Measurements from ENCODE around the gene NKX3-2. TPM values are rescaled to one million over a fixed set of nuclear protein-coding genes. Genes with fewer than 3 reads are reported as not detected.

The NKX3-2 gene
- total RNA-seq, 1 experiment from 2014 or later = 1.4 TPM

GRCh38 chr4:13558881-13559280 is 14.6 kb upstream of the NKX3-2 start:
- no peaks in the 10 kb centered on the region for H3K27me3 ChIP-seq (ENCODE audit: insufficient read depth, low read length)
- ChIA-PET RAD21 (ENCODE audit: low non-redundant PET in 1 of 2, low total read pairs in 2 of 2, uncharacterized antibody in 2 of 2, unreplicated experiment in 2 of 2) (no interaction called here), POLR2A (no interaction called here), CTCF (no interaction called here)
- no peak for ATAC-seq
- no peak overlapping the region for H3K4me3 ChIP-seq (replicated peaks in 1 of 2; ENCODE audit: low read depth in 1 of 2, low read length in 2 of 2)
- no peak for TF ChIP-seq RAD21 (IDR thresholded peaks at IDR 0.05; ENCODE audit: low read depth)
- TF ChIP-seq ELF1 (IDR thresholded peaks at IDR 0.05; ENCODE audit: borderline replicate concordance, low read depth) = no peak
- TF ChIP-seq CEBPB (IDR thresholded peaks at IDR 0.05; ENCODE audit: low read depth) = no peak
- TF ChIP-seq MAX (IDR thresholded peaks at IDR 0.05) = no peak
- TF ChIP-seq EZH2phosphoT487 (IDR thresholded peaks at IDR 0.05; ENCODE audit: borderline replicate concordance) = no peak
- no peak for TF ChIP-seq JUND (IDR thresholded peaks at IDR 0.05)
- TF ChIP-seq CTCF (IDR thresholded peaks at IDR 0.05 in 2 of 3, conservative IDR thresholded peaks at IDR 0.05 in 1 of 3; ENCODE audit: borderline replicate concordance in 1 of 3, insufficient read depth in 1 of 3, low read depth in 2 of 3, low read length in 2 of 3) = no peak
- TF ChIP-seq SP1 (IDR thresholded peaks at IDR 0.05; ENCODE audit: low read depth) = no peak
- H3K36me3 ChIP-seq (ENCODE audit: control insufficient read depth in 1 of 2, insufficient read depth in 2 of 2, low read length in 2 of 2) = no peaks in the 10 kb centered on the region
- H3K4me1 ChIP-seq (ENCODE audit: control insufficient read depth in 1 of 2, insufficient read depth in 2 of 2, low read length in 2 of 2) = peaks cover 2 to 7% of the 10 kb centered on the region in 2 experiments; a peak in 1 of 4 replicates
- H4K20me1 ChIP-seq (ENCODE audit: insufficient read depth) = no peaks in the 10 kb centered on the region
- intact Hi-C loops (cut with micrococcal nuclease) = no loop called here
- H3K9ac ChIP-seq (ENCODE audit: low read length) = no peak overlapping the region
- H3K79me2 ChIP-seq (ENCODE audit: insufficient read depth, low read length) = no peaks in the 10 kb centered on the region
- no peaks in the 10 kb centered on the region for H3K9me2 ChIP-seq (ENCODE audit: insufficient read depth)
- BruUV-seq (replicated peaks) = no TSS peak
- no peaks in the 10 kb centered on the region for H3K9me3 ChIP-seq (ENCODE audit: control insufficient read depth in 1 of 2, insufficient read depth in 1 of 2, low read depth in 1 of 2, low read length in 2 of 2)
- 0 out of 2 replicates have a peak overlapping the region, but pooled peaks have one; percentile 10 for H3K4me2 ChIP-seq (ENCODE audit: low read length)
- no peak for DNase-seq (ENCODE audit: low read depth, low spot score)
- no peak overlapping the region for H2AFZ ChIP-seq (ENCODE audit: low read depth, low read length, poor library complexity, severe bottlenecking)
- H3K27ac ChIP-seq (ENCODE audit: low read depth, low read length) = no peak overlapping the region

GRCh38 chr4:13555325-13555724 is 11.0 kb upstream of the NKX3-2 start:
- no peak overlapping the region for H3K9ac ChIP-seq (ENCODE audit: low read length)
- ATAC-seq = no peak
- TF ChIP-seq CEBPB (IDR thresholded peaks at IDR 0.05; ENCODE audit: low read depth) (no peak), POLR2AphosphoS5 (IDR thresholded peaks at IDR 0.05; ENCODE audit: low read depth, low read length) (no peak), EZH2 (IDR thresholded peaks at IDR 0.05) (no peak), CBX3 (IDR thresholded peaks at IDR 0.05; ENCODE audit: low read depth) (no peak), ZBTB33 (IDR thresholded peaks at IDR 0.05; ENCODE audit: extremely low read depth, insufficient replicate concordance, low read length) (no peak), EZH2phosphoT487 (IDR thresholded peaks at IDR 0.05; ENCODE audit: borderline replicate concordance) (no peak), SP1 (IDR thresholded peaks at IDR 0.05; ENCODE audit: low read depth) (no peak), TCF7L2 (IDR thresholded peaks at IDR 0.05; ENCODE audit: borderline replicate concordance, extremely low read depth, insufficient read depth, insufficient read length) (no peak), SRF (IDR thresholded peaks at IDR 0.05; ENCODE audit: low read depth) (no peak), CTCF (IDR thresholded peaks at IDR 0.05 in 2 of 3, conservative IDR thresholded peaks at IDR 0.05 in 1 of 3; ENCODE audit: borderline replicate concordance in 1 of 3, insufficient read depth in 1 of 3, low read depth in 2 of 3, low read length in 2 of 3) (no peak)

More at GRCh38 chr4:13555325-13555724, 11.0 kb upstream of the NKX3-2 start:
- ChIA-PET RAD21 (ENCODE audit: low non-redundant PET in 1 of 2, low total read pairs in 2 of 2, uncharacterized antibody in 2 of 2, unreplicated experiment in 2 of 2) (no interaction called here), CTCF (no interaction called here), POLR2A (no interaction called here)
- H3K4me1 ChIP-seq (ENCODE audit: control insufficient read depth in 1 of 2, insufficient read depth in 2 of 2, low read length in 2 of 2) = peaks cover 2 to 7% of the 10 kb centered on the region in 2 experiments; a peak in 1 of 4 replicates
- H3K4me3 ChIP-seq (replicated peaks in 1 of 2; ENCODE audit: low read depth in 1 of 2, low read length in 2 of 2) = no peak overlapping the region
- no peaks in the 10 kb centered on the region for H3K9me3 ChIP-seq (ENCODE audit: control insufficient read depth in 1 of 2, insufficient read depth in 1 of 2, low read depth in 1 of 2, low read length in 2 of 2)
- no peaks in the 10 kb centered on the region for H3K36me3 ChIP-seq (ENCODE audit: control insufficient read depth in 1 of 2, insufficient read depth in 2 of 2, low read length in 2 of 2)
- H3K4me2 ChIP-seq (ENCODE audit: low read length) = no peak overlapping the region
- no peaks in the 10 kb centered on the region for H4K20me1 ChIP-seq (ENCODE audit: insufficient read depth)
- BruUV-seq (replicated peaks) = no TSS peak
- no peak for DNase-seq (ENCODE audit: low read depth, low spot score)
- no peaks in the 10 kb centered on the region for H3K9me2 ChIP-seq (ENCODE audit: insufficient read depth)
- H2AFZ ChIP-seq (ENCODE audit: low read depth, low read length, poor library complexity, severe bottlenecking) = no peak overlapping the region
- no peak overlapping the region for H3K27ac ChIP-seq (ENCODE audit: low read depth, low read length)
- intact Hi-C loops (cut with micrococcal nuclease) = no loop called here
- H3K27me3 ChIP-seq (ENCODE audit: insufficient read depth, low read length) = no peaks in the 10 kb centered on the region
- H3K79me2 ChIP-seq (ENCODE audit: insufficient read depth, low read length) = no peaks in the 10 kb centered on the region
